Stimulated activated CD8-positive, alpha-beta memory T cell treated with anti-CD3 and anti-CD28 coated beads, Interleukin-7, amount 100 ng/mL, for 48 hours (primary cell): ENCODE results near the gene CMKLR1.

Experiments
- DNase-seq, 2 donors: peaks; one replicate each; pipeline ENCODE4 v3.0.0-alpha.2; 2020; ENCODE audit warnings: low read depth in 1 of 2; ENCODE audit errors: extremely low read depth in 1 of 2

The CMKLR1 gene

DNA sequence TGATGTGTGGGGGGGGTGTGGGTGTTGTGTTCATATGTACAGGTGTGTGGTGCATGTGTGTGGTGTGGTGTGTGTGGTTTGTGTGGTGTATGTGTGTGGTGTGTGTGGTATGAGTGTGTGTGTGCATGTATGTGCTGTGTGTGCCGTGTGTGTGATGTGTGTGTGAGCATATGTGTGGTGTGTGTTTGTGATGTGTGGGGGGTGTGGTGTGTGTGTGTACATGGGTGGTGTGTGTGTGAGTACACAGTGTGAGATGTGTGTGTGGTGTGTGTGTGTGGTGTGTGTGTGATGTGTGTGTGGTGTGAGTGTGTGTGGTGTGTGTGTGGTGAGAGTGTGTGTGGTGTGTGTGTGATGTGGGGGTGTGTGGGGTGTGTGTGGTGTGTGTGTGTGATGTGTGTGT is 24.5 kb upstream of the CMKLR1 start:
- no peak for DNase-seq

DNA sequence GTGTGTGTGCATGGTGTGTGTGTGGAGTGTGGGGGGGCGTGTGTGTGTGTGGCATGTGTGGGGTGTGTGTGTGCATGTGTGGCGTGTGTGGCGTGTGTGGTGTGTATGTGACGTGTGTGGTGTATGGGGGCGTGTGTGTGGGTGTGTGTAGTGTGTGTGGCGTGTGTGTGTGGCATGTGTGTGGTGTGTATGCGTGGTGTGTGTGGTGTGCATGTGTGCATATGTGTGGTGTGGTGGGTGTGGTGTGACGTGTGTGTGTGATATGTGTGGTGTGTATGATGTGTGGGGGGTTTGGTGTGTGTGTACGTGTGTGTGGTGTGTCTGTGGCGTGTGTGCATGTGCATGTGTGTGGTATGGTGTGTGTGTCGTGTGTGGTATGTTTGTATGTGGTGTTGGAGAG is 24.1 kb upstream of the CMKLR1 start:
- DNase-seq: no peak

DNA sequence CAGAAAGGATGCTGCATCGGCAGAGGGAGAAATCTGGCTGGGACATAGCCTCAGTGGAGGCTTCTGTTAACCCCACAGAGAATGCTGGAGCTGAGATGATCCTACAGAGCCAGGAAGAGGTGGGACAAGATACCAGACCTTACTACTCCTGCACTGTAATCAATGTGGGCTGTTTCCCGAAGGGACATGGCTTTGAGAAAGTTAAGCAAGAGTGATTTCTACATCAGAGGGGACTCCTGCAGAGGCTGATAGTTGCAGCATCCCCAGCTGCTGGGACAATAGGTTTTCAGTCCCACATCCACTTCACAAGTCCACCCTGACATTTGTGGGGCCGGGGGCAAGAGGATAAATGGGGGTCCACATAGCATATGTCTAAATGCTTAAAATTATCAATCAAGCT is 22.5 kb upstream of the CMKLR1 start:
- no peak for DNase-seq

DNA sequence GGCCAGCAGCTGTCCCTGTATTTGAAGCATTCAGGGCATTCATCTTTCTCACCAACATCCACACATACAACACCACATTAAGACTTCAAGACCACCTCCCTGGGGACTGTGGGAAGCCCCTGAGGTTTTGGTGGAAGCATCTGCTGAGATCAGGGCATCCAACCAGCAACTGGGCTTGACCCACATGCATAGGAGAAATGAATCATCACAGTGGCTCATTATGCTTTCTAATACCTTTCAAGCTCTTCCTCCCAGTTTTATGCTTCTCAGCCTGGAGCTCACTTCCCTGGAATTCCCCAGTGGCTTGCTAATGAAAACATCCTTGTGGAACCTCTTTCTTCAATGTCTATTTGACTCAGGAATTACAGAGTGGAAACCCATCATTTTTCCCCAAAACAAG is 21.4 kb upstream of the CMKLR1 start:
- DNase-seq: no peak

DNA sequence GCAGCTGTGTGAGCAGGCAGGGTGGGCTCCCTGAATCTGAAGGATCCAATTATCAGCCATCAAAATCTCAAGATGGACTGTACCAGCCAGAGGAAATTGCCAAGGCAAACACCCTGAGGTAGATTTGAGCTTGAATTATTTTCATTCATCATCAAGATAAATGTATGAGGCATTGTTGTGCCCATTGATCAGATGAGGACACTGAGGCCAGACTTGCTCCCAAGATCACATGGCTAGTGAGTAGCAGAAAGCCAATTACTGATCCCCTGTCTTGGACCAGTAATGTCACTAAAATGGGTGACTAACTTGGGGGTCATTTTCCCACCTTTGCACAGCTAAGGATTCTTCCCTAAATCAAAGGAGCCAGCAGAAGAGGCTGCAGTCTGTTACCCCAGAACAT is 20.9 kb upstream of the CMKLR1 start:
- no peak for DNase-seq

DNA sequence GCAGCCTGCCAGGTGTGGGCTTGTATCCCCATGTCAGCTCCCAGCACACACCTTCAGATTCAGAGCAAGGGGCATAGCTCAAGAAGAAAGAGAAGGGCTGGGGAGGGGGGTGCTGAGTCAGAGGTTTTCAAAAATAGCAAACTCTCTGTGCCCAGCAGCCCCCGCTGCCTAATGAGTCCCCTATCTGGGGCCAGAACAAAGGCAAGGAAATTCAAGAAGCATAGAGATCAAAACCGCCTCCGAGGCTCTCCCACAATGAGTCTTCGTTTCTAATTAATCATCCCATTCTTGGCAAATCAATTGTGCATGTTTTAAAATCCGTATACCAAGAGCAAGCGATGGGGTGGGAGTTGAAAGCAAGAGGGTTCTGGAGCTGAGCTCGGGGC is 19.5 kb upstream of the CMKLR1 start:
- no peak for DNase-seq

DNA sequence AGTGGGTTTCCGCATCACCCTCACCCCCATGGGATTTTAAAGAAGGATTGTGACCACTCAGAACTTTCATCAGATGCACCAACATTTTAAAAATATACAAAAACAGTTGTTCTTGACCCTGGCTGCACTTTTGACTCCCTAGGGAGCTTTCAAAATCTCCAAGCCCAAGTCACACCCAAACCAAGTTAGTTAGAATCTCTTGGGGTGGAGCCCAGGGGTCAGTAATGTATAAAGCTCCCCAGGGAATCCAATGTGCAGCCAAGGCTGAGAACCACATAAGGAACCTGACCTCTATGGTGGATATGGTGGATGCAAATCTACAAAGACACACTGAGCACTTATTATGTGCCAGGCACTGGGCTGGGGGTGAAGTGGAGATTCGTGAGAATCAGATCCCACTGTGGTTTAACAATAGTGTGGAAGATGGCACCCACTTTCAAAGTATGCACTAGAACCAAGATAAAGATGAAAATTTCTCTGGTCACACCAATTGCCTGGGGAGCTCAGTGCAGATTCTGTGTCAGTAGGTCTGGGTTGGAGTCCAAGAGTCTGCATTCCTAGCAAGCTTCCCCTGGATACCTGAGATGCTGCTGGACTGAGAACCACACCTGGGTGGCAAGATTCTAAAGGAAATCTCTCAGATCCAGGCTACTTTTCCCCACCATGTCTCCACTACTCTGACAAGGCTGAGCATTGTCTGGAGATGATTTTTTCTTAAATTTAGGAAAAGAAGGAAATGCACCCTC is 18.9 kb upstream of the CMKLR1 start:
- DNase-seq: no peak

DNA sequence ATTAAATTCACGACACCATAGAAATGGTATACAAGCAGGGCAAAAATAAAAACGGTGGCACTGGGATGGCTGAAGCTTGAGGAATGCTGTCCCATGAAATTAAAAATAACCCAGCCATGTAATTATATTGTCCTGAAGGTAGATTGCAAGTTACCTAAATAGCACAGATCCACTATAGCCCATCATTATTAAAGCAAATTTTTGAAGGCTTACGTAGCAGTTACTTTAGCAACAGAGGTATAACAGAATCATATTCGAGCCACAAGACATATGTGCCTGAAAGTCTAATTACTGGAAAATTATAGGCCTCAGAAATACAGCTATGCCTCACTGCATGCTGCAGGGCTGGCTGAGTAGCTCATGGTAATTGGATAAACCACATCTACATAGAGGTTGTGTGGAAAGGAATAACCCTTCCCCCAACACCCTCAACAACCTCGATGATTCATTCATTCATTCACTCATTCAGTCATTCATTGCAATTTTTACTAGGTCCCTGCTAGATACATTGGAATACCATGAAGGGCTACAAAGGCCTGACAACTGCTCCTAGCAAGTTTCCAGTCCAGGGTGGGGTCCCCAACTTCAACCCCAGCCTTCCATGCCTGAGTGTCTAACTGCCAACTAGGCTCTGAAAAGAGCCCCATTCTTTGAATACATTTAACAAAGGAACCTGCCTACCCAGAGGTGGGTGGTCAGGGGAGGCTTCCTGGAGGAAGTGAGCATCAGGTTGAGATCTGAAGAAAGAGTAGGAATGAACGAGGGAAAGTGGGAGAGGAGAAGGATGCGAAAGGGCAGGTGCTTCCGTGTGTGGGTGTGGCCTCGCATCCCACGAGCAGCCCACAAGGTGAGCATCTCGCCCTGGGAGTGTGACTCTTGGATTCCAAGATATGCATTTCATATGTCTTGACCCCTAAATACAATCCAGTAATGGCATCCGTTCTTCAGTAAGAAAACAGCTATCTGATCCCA is 18.0 kb upstream of the CMKLR1 start:
- DNase-seq: no peak

DNA sequence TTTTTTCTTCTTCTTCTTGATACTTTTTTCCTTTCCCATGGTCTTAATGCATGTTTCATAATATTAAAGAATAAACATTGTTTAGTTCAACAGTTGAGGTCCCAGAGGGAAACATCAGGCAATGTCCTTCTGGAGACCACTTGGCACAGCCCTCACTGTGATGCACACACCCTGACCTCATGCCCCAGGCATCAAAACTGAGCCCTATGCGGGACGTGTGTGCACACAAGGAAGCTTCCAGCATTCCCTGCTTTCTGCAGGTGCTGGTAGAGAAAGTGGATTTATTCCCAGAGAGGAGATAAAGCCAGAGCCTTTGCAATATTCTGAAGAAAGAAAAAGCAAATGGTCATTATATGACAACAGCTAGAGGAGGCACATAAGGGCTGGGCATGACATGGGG is 16.0 kb upstream of the CMKLR1 start:
- DNase-seq: no peak

DNA sequence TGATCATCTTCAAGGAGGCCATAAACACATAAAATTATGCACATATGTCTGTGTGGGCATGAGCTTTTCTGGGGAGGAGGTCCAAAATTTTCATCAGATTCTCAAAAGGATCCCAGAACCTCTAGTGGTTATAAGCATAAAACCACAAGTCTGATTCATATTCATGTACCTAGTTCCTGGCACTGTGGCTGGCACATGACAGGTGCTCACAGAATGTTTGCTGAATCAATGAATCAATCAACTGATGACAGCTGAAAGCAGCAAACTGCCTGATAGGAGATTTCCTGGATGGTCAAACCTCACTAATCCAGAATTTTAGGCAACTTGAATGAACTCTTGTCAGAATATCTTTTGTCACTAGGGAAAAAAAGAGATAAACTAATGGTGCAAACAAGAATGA is 13.5 kb upstream of the CMKLR1 start:
- DNase-seq: no peak

DNA sequence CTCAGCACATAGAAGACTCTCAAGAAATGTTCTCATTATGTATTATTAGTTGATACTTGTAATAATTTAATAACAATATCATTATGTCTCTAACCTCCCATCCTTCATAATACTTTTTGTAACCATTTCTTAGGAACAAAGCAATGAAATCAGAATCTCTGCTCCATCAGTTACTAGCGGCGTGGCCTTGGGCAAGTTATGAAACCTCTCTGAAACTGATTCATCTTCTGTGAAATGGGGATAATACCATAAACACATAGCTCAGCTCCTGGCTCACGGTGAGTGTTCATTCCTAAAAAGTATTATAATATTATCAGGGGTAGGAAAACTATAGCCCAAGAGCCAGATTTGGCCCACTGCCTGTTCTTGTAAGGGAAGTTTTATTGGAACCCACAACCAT is 11.4 kb upstream of the CMKLR1 start:
- DNase-seq: no peak

DNA sequence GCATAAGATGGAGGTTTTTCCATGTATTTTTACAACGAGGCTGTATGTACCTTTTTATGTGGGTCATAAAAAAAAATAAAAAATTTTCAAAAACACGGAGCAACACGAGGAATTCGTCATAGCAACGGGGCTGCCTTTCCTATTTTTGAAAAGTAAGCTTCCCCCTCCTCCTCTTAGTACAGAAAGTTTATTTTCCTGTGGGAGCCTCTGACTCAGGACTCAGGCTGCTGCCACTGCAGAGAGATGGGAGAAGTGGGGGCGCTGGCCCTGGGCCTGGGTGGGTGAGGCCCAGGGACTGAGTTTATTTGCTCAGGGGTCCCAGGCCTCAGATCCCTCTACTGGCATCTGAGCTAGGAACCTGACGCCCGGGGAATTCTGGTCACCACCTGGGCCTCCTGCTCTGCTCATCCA is 10.2 kb upstream of the CMKLR1 start:
- DNase-seq: no peak

DNA sequence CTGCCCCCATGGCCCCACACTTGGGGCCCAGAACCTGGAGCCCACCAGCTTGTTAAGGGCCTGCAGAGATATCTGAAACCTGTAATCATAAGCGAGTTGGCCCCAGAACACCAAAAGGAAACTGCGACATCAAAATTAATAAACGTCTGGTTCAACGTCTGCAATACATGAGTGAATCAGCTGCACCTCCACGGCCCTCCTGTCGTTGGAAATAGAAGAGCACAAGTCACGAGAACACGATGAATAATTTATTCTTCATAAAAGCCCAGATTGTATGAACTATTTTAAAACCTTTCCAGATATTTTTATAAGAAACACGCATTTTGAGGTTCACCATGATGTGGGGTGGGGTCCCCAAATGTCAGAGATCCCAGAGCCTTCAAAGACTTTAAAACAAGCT is 9.7 kb upstream of the CMKLR1 start:
- DNase-seq: no peak

DNA sequence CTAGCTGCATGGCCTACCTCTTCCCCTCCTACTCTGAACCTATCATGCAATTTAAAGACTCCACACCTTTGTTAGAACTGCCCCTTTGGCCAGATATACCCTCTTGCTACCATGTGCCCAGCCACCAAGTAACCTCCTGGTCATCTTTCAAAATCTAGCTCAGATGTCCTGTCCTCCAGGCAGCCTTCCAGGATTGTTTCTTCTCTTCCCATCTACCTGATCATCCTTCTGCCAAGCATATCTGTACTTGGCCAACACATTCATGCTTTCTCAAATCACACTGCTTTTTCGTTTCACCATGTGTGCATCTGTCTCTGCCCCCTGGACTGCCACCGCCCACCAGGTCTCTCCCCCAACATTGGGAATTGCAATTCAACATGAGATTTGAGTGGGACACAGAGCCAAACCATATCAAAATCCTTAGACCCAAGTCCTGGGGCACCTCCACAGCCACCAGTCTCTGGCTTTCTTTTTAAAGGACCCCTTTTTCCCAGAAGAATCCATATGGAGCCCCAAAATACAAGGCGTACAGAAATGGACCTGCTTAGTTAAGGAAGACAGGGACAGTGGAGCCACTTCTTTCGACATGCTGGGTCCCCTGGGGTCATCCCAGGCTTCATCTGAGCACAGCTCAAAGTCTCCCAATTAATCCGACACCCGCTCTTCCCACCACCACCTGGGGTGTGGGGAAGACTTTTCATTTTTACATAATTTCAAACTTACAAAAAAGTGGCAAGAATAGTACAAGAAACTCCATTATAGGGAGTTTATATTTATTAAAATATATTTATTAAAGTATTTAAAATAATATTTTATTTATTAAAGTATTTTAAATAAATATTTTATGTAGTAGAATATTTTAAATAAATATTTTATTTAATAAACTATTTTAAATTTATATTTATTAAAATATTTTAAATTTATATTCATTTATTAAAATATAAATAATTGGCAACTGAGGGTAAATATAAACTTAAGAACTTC is 7.9 kb upstream of the CMKLR1 start:
- no peak for DNase-seq

DNA sequence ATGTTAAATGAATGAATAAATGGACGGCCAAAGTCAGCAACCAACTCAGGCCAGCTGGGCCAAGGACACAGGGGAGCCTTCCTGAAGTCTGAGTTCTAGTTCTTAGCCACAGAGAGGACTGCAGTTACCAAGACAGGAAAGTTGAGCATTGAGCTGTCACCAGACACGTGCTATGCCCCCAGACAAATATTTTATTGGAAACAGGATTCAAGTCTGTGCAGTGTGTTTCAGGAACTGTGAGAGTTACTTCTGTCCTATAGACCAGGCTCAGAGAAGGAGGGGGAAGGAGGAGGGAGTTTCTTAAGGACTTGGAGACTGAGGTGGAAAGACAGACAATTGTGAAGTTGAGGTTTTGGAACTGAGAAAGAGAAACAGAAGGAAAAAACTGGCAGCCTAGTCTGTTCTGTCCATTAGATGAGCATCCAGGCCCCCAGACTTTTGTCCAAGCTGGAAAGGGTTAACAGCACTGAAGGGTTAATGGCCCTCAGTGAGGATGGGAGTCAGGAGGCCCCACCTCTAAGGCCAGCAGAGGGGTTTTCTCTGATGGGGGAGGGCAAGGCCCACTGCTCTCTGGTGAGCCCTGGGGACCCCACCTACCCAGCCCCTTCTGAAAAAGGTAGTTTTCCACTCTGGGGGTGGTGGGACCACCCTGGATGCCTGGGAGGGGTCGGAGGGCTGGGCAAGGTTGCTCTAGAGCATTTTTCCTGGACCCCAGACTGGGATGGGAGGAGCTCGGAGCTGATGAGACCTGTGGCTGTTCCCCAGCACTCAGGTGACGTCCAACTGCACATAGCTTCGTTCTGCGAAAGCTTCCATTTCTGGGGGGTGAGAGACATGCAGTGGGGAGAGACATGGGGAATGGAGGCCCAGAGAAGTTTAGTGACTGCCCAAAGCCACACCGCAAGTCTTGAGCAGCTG is 6.9 kb upstream of the CMKLR1 start:
- DNase-seq: no peak

DNA sequence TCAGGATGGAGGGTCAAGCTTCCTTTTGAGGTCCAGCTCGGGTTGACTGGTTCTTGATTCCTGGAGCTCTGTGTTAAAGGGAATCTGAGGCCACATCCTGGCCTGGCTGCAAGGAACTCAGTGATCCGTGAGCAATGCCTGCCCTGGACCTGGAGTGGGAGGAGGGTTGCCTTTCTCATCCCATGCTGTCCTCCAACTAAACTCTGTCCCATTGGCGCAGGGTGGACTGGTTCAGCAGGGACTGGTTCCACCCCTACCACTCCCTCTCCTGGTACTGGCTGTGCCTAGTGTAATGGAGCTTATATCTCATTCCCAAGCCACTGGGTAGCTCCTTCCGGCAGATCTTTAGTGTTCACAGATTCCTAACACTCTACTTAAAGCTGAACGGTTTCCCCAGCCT is 3.9 kb upstream of the CMKLR1 start:
- no peak for DNase-seq

DNA sequence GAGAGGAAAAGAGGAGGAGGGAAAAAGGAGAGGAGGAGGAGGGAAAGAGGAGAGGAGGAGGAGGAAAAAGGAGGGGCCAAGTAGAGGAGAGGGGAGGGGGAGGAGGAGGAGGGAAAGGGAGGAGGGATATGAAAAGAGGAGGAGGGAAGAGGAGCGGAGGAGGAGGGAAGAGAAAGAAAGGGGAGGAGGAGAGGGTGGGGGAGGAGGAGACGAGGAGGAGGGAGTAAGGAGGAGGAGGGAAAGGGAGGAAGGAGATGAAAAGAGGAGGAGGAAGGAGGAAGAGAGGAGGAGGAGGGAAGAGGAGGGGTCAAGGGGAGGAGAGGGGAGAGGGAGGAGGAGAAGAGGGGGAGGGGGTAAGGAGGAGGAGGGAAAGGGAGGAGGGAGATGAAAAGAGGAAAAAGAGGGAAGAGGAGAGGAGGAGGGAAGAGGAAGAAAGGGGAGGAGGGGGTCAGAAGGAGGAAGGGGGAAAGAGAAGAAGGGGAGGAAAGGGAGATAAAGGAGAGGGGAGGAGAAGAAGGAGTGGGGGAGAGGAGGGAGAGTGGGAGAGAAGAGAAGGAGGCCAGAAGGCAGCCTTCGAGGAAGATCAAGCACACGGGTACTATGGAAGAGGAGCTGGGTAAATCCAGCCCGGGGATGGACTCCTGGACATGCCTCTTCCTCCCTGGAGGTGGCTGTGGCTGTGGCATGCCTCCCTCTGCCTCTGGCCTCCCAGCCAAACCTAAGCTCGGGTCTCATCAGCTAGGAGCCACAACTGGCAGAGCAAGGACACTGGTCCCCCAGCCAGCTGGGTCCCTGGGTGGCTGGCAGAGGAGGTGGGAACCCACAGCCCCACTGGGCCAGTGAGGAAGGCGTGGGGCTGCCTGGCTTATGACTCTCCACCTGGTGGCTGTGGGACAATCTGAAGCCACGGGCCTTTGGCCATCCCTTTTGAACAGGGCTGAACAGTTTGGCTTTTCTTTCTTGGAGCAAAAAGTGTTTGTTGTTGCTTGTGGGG is 3.0 kb upstream of the CMKLR1 start:
- DNase-seq: no peak

DNA sequence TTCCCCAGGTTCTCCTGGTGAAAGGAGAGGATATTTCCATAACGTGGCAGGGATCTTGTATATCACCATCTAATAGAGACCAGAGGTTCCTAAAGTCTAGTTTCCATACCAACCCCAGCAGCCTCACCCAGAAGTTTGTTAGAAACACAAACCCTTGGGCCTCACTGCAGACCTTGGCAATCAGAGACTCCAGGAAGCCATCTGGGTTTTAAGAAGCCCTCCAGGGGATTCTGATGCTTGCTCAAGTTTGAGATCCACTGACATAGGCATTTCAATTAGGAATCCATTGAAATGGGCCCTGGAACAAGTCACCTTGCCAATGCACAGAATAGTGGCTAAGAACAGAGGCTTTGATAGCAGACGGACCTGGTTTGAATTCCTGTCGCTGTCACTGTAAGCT is 2.2 kb upstream of the CMKLR1 start:
- no peak for DNase-seq

DNA sequence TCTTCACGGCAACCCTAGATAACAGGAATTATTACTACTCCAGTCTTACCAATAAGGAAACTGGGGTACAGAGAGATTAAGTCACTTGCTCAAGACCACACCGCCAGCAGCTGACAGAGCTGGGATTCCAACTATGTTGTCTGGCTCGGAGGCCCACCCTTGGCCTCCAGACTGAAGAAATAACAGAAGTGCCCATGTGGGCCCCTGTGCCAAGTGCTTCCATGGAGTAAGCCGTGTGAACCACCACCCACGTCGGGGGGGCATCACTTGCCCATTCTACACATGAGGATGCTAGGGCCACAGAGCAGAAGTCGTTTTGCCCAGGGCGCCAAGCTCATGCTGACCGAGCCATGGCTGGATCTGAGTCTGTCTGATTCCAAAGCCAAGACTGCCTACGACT is 926 bp upstream of the CMKLR1 start:
- DNase-seq: no peak
